Breast epithelium (tissue), 4 donors: ENCODE results near the gene POLR2I. TPM values are rescaled to one million over a fixed set of nuclear protein-coding genes. Genes with fewer than 3 reads are reported as not detected.
"Not testable (repeated sequence)": the region's sequence is repeated elsewhere in the genome, so short reads cannot be mapped to it uniquely, and the experiment has no call there.

Experiments
- DNase-seq, 2 donors: peaks; one replicate each; pipeline ENCODE4 v3.0.0-alpha.2; 2019; ENCODE audit warnings: low spot score in 2 of 2
- H3K27ac ChIP-seq, 2 donors: fragments of 200-600 bp; sonication (generic) in 1 of 2; one replicate each; pipeline ENCODE4 v1.5.1; 2016 to 2019; ENCODE audit warnings: mild to moderate bottlenecking in 1 of 2
- H3K27me3 ChIP-seq, 2 donors: fragments of 200-600 bp; sonication (generic) in 1 of 2; one replicate each; pipeline versions ENCODE4 v1.5.1 to v1.6.0; 2017 to 2019; ENCODE audit warnings: control low read depth in 1 of 2, mild to moderate bottlenecking in 1 of 2
- H3K36me3 ChIP-seq: fragments of 200-600 bp; one replicate; pipeline ENCODE4 v1.5.1; 2019
- H3K4me1 ChIP-seq, 2 donors: fragments of 200-600 bp; sonication (generic); one replicate each; pipeline ENCODE4 v1.5.1; 2016 to 2019; ENCODE audit warnings: control low read depth in 1 of 2
- H3K4me3 ChIP-seq, 3 donors: fragments of 200-600 bp; sonication (generic); 1 replicate in 2 of 3; 2 replicates in 1 of 3; pipeline ENCODE4 v1.5.1; 2016 to 2019; ENCODE audit warnings: mild to moderate bottlenecking in 3 of 3, moderate library complexity in 2 of 3
- H3K9me3 ChIP-seq, 2 donors: fragments of 200-600 bp; sonication (generic) in 1 of 2; one replicate each; pipeline ENCODE4 v1.5.1; 2016 to 2019; ENCODE audit warnings: control low read depth in 1 of 2
- CTCF ChIP-seq, 3 donors: fragments of 450-650 bp; IDR thresholded peaks; one replicate each; pipeline ENCODE4 v1.5.1; 2016 to 2017; ENCODE audit warnings: antibody characterized with exemption in 3 of 3, mild to moderate bottlenecking in 3 of 3, moderate library complexity in 3 of 3
- POLR2A ChIP-seq: fragments of 450-650 bp; IDR thresholded peaks from one replicate; pipeline ENCODE4 v1.6.1; 2016; ENCODE audit warnings: antibody characterized with exemption, mild to moderate bottlenecking, moderate library complexity
- POLR2AphosphoS5 ChIP-seq, 3 donors: sonication (generic); formaldehyde crosslinking; IDR thresholded peaks; one replicate each; pipeline ENCODE4 v1.6.1; 2017; ENCODE audit warnings: antibody characterized with exemption in 3 of 3
- intact Hi-C: fragments of 100-400 bp; cut with DNase I; formaldehyde crosslinking; loops from one replicate; pipeline ENCODE4 v1.15.1; 2023; ENCODE audit warnings: low total_unique reads
- total RNA-seq, 3 donors: library from RNA; depleted of rRNA; stranded (reverse); fragments of >200 nt; gene quantifications; one replicate each; pipeline ENCODE4 v1.1.0, GENCODE V29; 2016

The POLR2I gene
- total RNA-seq, 3 donors from 2014 or later = 44.2 to 68.2 (median 58.2) TPM

DNA sequence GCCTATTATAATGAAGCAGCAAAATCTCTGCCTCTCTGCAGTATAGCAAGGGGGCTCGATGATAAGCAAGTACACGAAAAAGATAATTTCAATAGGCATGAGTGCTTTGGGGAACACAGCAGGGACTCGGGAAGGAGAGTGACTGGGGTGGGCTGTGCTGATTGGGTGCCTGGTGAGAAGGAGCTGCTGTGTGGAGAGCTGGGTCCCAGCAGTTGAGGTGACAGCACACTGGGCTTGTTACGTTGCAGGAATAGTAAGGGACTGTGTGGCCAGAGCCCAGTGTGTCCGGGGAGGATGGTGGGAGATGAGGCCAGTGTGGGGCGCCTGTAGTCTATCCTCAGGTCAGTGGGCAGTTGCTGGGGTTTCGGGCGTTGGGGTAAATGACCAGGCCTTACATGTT lies 42.6 kb downstream of the POLR2I start:
- H3K27ac ChIP-seq = no peak overlapping the region
- peaks cover 0 to 7% of the 10 kb centered on the region in 2 donors for H3K4me1 ChIP-seq
- H3K27me3 ChIP-seq = no peaks in the 10 kb centered on the region
- no peaks in the 10 kb centered on the region for H3K9me3 ChIP-seq
- intact Hi-C loops = no loop called here
- DNase-seq = no peak
- TF ChIP-seq POLR2AphosphoS5 (IDR thresholded peaks at IDR 0.05) = no peak
- no peak for TF ChIP-seq CTCF (IDR thresholded peaks at IDR 0.05)
- TF ChIP-seq POLR2A = no peak
- H3K4me3 ChIP-seq = no peak overlapping the region
- H3K36me3 ChIP-seq = no peaks in the 10 kb centered on the region

DNA sequence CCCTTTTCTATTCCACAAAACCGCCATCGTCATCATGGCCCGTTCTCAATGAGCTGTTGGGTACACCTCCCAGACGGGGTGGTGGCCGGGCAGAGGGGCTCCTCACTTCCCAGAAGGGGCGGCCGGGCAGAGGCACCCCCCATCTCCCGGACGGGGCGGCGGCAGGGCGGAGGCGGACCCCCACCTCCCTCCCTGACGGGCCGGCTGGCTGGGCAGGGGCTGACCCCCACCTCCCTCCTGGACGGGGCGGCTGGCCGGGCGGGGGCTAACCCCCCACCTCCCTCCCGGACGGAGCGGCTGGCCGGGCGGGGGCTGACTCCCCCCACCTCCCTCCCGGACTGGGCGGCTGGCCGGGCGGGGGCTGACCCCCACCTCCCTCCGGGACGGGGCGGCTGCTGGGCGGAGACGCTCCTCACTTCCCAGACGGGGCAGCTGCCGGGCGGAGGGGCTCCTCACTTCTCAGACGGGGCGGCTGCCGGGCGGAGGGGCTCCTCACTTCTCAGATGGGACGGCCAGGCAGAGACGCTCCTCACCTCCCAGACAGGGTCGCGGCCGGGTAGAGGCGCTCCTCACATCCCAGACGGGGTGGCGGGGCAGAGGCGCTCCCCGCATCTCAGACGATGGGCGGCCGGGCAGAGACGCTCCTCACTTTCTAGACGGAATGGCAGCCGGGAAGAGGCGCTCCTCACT lies 45.7 kb downstream of the POLR2I start:
- DNase-seq, H3K27me3 ChIP-seq, H3K27ac ChIP-seq, H3K4me3 ChIP-seq, H3K9me3 ChIP-seq, H3K4me1 ChIP-seq, H3K36me3 ChIP-seq, intact Hi-C loops: not testable (repeated sequence)

- intact Hi-C loops = no loop called here
- H3K4me1 ChIP-seq = peaks cover 0 to 7% of the 10 kb centered on the region in 2 donors
Measured at GRCh38 chr19:36067681-36068080, 47.0 kb downstream of the POLR2I start.

GRCh38 chr19:36064826-36065225 lies 49.8 kb downstream of the POLR2I start:
- no peaks in the 10 kb centered on the region for H3K4me1 ChIP-seq
- TF ChIP-seq POLR2AphosphoS5 (IDR thresholded peaks at IDR 0.05) = no peak
- TF ChIP-seq CTCF (IDR thresholded peaks at IDR 0.05) = no peak
- no peak for TF ChIP-seq POLR2A
- H3K4me3 ChIP-seq = no peak overlapping the region
- intact Hi-C loops = no loop called here
- H3K27ac ChIP-seq = no peak overlapping the region
- no peak for DNase-seq
- H3K27me3 ChIP-seq = no peaks in the 10 kb centered on the region
- H3K9me3 ChIP-seq = no peaks in the 10 kb centered on the region
- H3K36me3 ChIP-seq = no peaks in the 10 kb centered on the region

More at GRCh38 chr19:36067681-36068080, 47.0 kb downstream of the POLR2I start:
- H3K27me3 ChIP-seq = no peaks in the 10 kb centered on the region
- H3K36me3 ChIP-seq = no peaks in the 10 kb centered on the region
- no peak for DNase-seq
- TF ChIP-seq POLR2AphosphoS5 (IDR thresholded peaks at IDR 0.05) (no peak), POLR2A (no peak), CTCF (IDR thresholded peaks at IDR 0.05) (no peak)
- no peak overlapping the region for H3K27ac ChIP-seq
- no peaks in the 10 kb centered on the region for H3K9me3 ChIP-seq
- H3K4me3 ChIP-seq = no peak overlapping the region

Other genes with a start within 250 kb of the POLR2I start
- gene APLP1, start 246.3 kb downstream of the POLR2I start, total RNA-seq = 1 to 10 TPM; 2.6 to 4.2 (median 3.3) TPM
- 10 to 100 TPM in 1 of 3 donors, 1 to 10 TPM in 2; 4.3 to 15.2 (median 7.9) TPM for gene NFKBID, start 214.3 kb downstream of the POLR2I start, total RNA-seq
- 1 to 10 TPM; 3.3 to 7.2 (median 3.5) TPM for gene HCST, start 212.3 kb downstream of the POLR2I start, total RNA-seq
- gene TYROBP, start 206.6 kb downstream of the POLR2I start, total RNA-seq = 100 to 1,000 TPM in 2 of 3 donors, 10 to 100 TPM in 1; 56.4 to 239 (median 112) TPM
- 1 to 10 TPM; 5.2 to 6.7 (median 5.4) TPM for gene LRFN3, start 178.5 kb downstream of the POLR2I start, total RNA-seq
- 10 to 100 TPM; 47.5 to 58.8 (median 48.8) TPM for gene SDHAF1, start 119.7 kb downstream of the POLR2I start, total RNA-seq
- gene SYNE4, start 106.1 kb downstream of the POLR2I start, total RNA-seq = 10 to 100 TPM in 1 of 3 donors, 1 to 10 TPM in 1, under 1 TPM in 1; 0.16 to 15.5 (median 9.5) TPM
- gene ALKBH6, start 100.7 kb downstream of the POLR2I start, total RNA-seq = 10 to 100 TPM; 18.0 to 23.0 (median 20.3) TPM
- 10 to 100 TPM in 1 of 3 donors, 1 to 10 TPM in 2; 7.5 to 13.4 (median 7.6) TPM for gene CLIP3, start 82.0 kb downstream of the POLR2I start, total RNA-seq
- gene THAP8, start 60.6 kb downstream of the POLR2I start, total RNA-seq = 10 to 100 TPM in 2 of 3 donors, 1 to 10 TPM in 1; 8.6 to 11.0 (median 10.2) TPM
- under 1 TPM; 0.59 to 0.98 (median 0.80) TPM for gene WDR62, start 60.0 kb downstream of the POLR2I start, total RNA-seq
- not detected for gene OVOL3, start 3.7 kb downstream of the POLR2I start, total RNA-seq
- gene TBCB, start 593 bp upstream of the POLR2I start, total RNA-seq = 100 to 1,000 TPM; 106 to 146 (median 124) TPM
- 100 to 1,000 TPM; 144 to 286 (median 200) TPM for gene CAPNS1, start 25.2 kb upstream of the POLR2I start, total RNA-seq
- gene COX7A1, start 37.6 kb upstream of the POLR2I start, total RNA-seq = 10 to 100 TPM; 20.8 to 69.3 (median 29.5) TPM
- gene ZNF565, start 99.8 kb upstream of the POLR2I start, total RNA-seq = 1 to 10 TPM; 4.3 to 7.8 (median 7.2) TPM
- gene ZNF146, start 100.2 kb upstream of the POLR2I start, total RNA-seq = 100 to 1,000 TPM in 1 of 3 donors, 10 to 100 TPM in 2; 55.5 to 109 (median 78.7) TPM